GM12874 (cell line): ENCODE results near the gene RASGRP2.

Experiments
- TF ChIP-seq, protein P1 (sequence below): IDR thresholded peaks from 2 replicates; pipeline ENCODE4 v1.5.1; 2011; ENCODE audit warnings: low read depth, mild to moderate bottlenecking, control low read depth, low read length, moderate library complexity; ENCODE audit not compliant: insufficient read depth

Gene RASGRP2

DNA sequence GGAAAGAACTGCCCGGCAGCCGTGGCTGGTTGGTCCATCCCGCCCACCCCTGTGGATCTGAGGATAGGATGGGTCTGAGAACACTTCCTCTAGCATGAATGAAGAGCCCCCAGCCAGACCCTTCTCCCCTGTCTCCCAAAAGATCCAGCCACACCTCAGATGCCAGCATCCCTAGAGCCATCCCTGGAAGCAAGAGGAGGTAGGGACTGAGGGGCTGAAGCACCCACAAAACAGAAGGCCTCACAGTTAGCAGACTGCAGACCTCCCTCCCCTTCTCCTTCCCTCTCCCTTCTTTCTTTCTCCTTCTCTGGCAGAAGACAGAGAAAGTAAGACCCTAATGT, 22.6 kb downstream of the RASGRP2 start:
- TF ChIP-seq, protein P1, sequence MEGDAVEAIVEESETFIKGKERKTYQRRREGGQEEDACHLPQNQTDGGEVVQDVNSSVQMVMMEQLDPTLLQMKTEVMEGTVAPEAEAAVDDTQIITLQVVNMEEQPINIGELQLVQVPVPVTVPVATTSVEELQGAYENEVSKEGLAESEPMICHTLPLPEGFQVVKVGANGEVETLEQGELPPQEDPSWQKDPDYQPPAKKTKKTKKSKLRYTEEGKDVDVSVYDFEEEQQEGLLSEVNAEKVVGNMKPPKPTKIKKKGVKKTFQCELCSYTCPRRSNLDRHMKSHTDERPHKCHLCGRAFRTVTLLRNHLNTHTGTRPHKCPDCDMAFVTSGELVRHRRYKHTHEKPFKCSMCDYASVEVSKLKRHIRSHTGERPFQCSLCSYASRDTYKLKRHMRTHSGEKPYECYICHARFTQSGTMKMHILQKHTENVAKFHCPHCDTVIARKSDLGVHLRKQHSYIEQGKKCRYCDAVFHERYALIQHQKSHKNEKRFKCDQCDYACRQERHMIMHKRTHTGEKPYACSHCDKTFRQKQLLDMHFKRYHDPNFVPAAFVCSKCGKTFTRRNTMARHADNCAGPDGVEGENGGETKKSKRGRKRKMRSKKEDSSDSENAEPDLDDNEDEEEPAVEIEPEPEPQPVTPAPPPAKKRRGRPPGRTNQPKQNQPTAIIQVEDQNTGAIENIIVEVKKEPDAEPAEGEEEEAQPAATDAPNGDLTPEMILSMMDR: no peak

DNA sequence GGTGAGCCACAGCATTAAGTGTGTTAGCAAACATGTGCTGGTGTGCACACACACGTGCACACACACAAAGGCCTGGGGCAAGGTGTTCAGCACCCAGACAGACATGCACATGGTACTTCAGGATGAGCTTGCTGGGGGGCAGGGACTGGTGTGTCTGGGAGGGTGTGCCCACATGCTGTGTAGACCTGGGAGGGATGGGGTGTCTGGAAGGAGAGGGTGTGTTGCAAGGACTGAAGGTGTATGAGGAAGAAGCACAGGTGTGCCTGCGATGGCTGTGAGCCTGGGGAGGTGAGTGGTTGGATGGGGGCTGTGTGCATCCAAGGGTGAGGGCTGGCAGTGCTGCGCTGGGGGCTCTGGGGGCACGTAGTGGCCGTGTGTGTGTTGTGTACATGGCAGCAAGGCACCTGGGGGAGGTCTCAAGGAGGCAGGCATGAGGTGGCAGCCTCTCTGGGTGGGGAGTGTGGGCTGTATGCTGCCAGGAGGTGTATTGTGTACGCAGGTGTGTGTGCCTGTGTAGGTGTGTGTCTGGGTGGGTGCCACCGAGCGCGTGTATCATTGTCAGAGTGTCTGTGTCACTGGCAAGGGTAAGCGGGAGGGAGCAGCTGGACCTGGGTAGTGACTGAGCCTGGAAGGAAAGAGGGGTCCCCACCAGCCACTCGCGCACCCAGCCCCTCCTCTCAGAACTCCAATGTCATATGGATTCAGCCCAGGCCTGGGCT, 23.1 kb downstream of the RASGRP2 start:
- TF ChIP-seq, protein P1: no peak

DNA sequence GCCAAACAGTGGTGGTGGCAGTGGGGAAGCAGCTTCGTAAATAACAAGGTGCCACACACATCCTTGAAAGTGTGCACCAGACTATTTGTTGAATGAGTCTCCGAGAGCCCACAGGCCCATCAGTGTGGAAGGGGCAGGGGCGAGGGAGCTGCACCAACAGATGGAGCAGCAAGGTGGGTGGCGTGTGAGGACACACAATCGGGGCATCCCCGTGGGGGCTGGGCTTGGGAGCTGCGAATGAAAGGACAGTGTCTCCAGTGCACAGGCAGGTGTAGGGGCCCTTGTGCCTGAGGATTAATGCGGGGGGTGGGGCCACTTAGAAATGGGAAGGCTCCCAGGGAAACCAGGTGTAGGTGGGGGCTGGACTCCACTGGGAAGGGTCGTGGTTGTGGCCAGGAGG, 23.8 kb downstream of the RASGRP2 start:
- TF ChIP-seq, protein P1: no peak

DNA sequence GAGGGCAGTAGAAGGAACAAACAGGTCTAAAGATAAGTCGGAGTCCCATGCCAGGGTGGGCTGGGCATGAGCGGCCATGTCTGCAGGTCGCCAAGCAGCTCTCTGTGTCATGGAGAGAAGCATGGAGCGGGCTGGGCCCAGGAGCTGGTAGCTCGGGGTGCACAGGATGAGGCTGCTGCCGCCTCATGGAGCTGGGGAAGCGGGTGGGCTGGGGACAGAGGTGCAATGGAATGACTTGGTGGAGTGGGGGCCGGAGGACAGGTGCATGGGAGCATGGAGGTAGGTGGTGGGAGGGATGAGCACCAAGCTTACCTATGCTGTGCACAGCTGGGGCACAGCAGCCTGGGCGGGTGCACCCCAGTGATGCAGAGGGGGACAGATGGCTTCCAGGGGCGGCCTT, 24.5 kb downstream of the RASGRP2 start:
- TF ChIP-seq, protein P1: no peak

DNA sequence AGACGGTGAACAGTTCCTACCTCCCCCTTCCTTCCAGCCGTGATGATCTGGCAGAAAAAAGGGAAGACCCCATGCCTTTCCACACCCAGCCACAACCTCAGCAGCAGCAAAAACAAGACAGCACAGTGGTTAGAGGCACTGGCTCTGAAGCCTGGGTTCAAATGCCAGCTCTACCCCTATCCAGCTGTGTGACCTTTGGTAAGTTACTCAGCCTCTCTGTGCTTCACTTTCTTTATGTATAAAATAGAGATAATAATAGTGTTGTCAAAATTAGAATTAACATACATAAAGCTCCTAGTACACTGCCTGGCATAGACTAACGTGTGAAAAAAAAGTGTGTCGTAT, 25.2 kb downstream of the RASGRP2 start:
- TF ChIP-seq, protein P1: no peak

DNA sequence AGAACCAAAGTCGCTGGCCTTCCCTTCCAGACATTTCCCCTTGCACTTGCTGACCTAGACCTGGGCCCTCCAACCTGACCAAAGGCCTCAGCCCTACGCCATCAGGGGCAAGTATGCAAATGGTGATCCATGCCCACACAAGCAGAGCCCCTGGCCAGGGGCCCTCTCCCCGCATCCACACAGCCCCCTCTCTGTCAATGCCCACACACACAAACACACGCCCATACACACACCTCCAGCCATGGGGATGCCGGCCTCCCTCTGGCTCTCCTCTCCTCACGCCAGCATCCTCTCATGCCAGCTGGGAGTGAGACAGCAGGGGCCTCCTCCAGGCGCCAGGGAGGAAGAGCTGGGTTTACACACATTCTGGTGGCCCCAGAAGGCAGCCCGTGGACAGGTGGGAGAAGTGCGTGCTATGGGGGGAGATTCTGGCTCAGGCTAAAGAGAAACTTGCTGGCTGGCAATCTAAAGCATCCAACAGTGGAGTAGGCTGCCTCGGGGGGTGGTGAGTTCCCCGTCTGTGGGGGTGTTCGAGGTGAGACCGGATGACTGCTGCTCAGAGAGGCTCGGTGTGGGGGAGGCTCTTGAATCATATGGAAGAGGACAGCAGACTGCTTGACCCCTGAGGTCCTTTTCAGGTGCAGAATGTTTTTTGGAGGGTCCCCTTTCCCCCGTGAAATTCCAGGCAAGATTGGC, 25.7 kb downstream of the RASGRP2 start:
- TF ChIP-seq, protein P1: no peak

DNA sequence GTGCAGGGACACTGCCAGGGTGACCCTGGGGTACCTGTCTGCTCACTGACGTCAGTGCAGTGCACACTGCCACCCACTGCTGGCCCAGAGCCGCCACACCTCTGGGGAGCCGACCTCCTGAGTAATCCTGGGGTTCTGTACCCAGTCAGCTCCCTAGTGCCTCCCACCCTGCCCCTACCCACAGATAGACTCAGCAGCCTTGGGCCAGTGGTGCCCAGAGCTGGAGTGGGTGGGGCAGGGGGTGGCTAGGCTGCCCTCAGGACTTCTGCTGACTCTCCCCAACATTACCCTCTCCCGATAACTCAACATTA, 26.7 kb downstream of the RASGRP2 start:
- TF ChIP-seq, protein P1: no peak
